Measurements from ENCODE around the gene GPX4. TPM values are rescaled to one million over a fixed set of nuclear protein-coding genes. Genes with fewer than 3 reads are reported as not detected.
A peak's percentile ranks its signal among the peaks of the same experiment; 100 is the strongest.

The GPX4 gene
- total RNA-seq, 1 donor from 2014 or later = 330 TPM

- Mint-ChIP-seq H3K36me3 (ENCODE audit: low read depth, unreplicated experiment) (peaks cover 26% of the 10 kb centered on the region), H3K4me1 (ENCODE audit: unreplicated experiment) (no peaks in the 10 kb centered on the region), H3K27ac (ENCODE audit: unreplicated experiment) (peak overlapping the region; percentile 62), H3K9me3 (ENCODE audit: unreplicated experiment) (peaks cover 10% of the 10 kb centered on the region), H3K4me3 (ENCODE audit: unreplicated experiment) (peak overlapping the region; percentile 73), H3K27me3 (ENCODE audit: unreplicated experiment) (peaks cover 21% of the 10 kb centered on the region)
- no peak for TF ChIP-seq CTCF (IDR thresholded peaks at IDR 0.05; ENCODE audit: unreplicated experiment)
- DNase-seq (ENCODE audit: low spot score) = no peak
Measured at GRCh38 chr19:1057176-1057855, 46.5 kb upstream of the GPX4 start.

- H3K27ac Mint-ChIP-seq (ENCODE audit: unreplicated experiment) = no peak overlapping the region
- DNase-seq (ENCODE audit: low spot score) = no peak
- H3K4me3 Mint-ChIP-seq (ENCODE audit: unreplicated experiment) = peak overlapping the region; percentile 22
- H3K36me3 Mint-ChIP-seq (ENCODE audit: low read depth, unreplicated experiment) = peaks cover 25% of the 10 kb centered on the region
- H3K9me3 Mint-ChIP-seq (ENCODE audit: unreplicated experiment) = peaks cover 10% of the 10 kb centered on the region
- no peaks in the 10 kb centered on the region for H3K4me1 Mint-ChIP-seq (ENCODE audit: unreplicated experiment)
- peaks cover 20% of the 10 kb centered on the region for H3K27me3 Mint-ChIP-seq (ENCODE audit: unreplicated experiment)
- no peak for TF ChIP-seq CTCF (IDR thresholded peaks at IDR 0.05; ENCODE audit: unreplicated experiment)
Measured at GRCh38 chr19:1058112-1058511, 45.7 kb upstream of the GPX4 start.

GRCh38 chr19:1060689-1061088 is 43.1 kb upstream of the GPX4 start:
- Mint-ChIP-seq H3K27ac (ENCODE audit: unreplicated experiment) (no peak overlapping the region), H3K4me3 (ENCODE audit: unreplicated experiment) (no peak overlapping the region), H3K4me1 (ENCODE audit: unreplicated experiment) (no peaks in the 10 kb centered on the region), H3K27me3 (ENCODE audit: unreplicated experiment) (peaks cover 24% of the 10 kb centered on the region), H3K36me3 (ENCODE audit: low read depth, unreplicated experiment) (peaks cover 25% of the 10 kb centered on the region), H3K9me3 (ENCODE audit: unreplicated experiment) (peaks cover 10% of the 10 kb centered on the region)
- no peak for DNase-seq (ENCODE audit: low spot score)
- TF ChIP-seq CTCF (IDR thresholded peaks at IDR 0.05; ENCODE audit: unreplicated experiment) = no peak

- Mint-ChIP-seq H3K36me3 (ENCODE audit: low read depth, unreplicated experiment) (peaks cover 16% of the 10 kb centered on the region), H3K9me3 (ENCODE audit: unreplicated experiment) (peaks cover 5% of the 10 kb centered on the region), H3K4me1 (ENCODE audit: unreplicated experiment) (no peaks in the 10 kb centered on the region), H3K4me3 (ENCODE audit: unreplicated experiment) (no peak overlapping the region), H3K27me3 (ENCODE audit: unreplicated experiment) (peaks cover 18% of the 10 kb centered on the region), H3K27ac (ENCODE audit: unreplicated experiment) (no peak overlapping the region)
- no peak for DNase-seq (ENCODE audit: low spot score)
- TF ChIP-seq CTCF (IDR thresholded peaks at IDR 0.05; ENCODE audit: unreplicated experiment) = no peak
Measured at GRCh38 chr19:1061987-1062386, 41.8 kb upstream of the GPX4 start.

GRCh38 chr19:1062387-1063029 is 41.3 kb upstream of the GPX4 start:
- no peak for TF ChIP-seq CTCF (IDR thresholded peaks at IDR 0.05; ENCODE audit: unreplicated experiment)
- peaks cover 18% of the 10 kb centered on the region for H3K27me3 Mint-ChIP-seq (ENCODE audit: unreplicated experiment)
- peaks cover 12% of the 10 kb centered on the region for H3K36me3 Mint-ChIP-seq (ENCODE audit: low read depth, unreplicated experiment)
- DNase-seq (ENCODE audit: low spot score) = no peak
- H3K27ac Mint-ChIP-seq (ENCODE audit: unreplicated experiment) = no peak overlapping the region
- H3K4me1 Mint-ChIP-seq (ENCODE audit: unreplicated experiment) = no peaks in the 10 kb centered on the region
- H3K9me3 Mint-ChIP-seq (ENCODE audit: unreplicated experiment) = peaks cover 1% of the 10 kb centered on the region
- peak overlapping the region; percentile 68 for H3K4me3 Mint-ChIP-seq (ENCODE audit: unreplicated experiment)

Measured in endothelial cell (in vitro differentiated cells).